Measurements from ENCODE around the gene COPG2. TPM values are rescaled to one million over a fixed set of nuclear protein-coding genes. Genes with fewer than 3 reads are reported as not detected.

COPG2 gene
- total RNA-seq, 2 experiments from 2014 or later: 14.5 to 15.1 TPM

- Mint-ChIP-seq H3K27ac (no peak overlapping the region), H3K36me3 (no peaks in the 10 kb centered on the region), H3K27me3 (peaks cover 11% of the 10 kb centered on the region), H3K9me3 (peaks cover 5% of the 10 kb centered on the region), H3K4me1 (peaks cover 20% of the 10 kb centered on the region), H3K4me3 (no peak overlapping the region)
- DNase-seq (no peak), ATAC-seq (ENCODE audit: low read depth) (no peak)
- POLR2A ChIA-PET: no interaction called here
These were observed 186.7 kb downstream of the COPG2 start for GRCh38 chr7:130481898-130482297.

DNA sequence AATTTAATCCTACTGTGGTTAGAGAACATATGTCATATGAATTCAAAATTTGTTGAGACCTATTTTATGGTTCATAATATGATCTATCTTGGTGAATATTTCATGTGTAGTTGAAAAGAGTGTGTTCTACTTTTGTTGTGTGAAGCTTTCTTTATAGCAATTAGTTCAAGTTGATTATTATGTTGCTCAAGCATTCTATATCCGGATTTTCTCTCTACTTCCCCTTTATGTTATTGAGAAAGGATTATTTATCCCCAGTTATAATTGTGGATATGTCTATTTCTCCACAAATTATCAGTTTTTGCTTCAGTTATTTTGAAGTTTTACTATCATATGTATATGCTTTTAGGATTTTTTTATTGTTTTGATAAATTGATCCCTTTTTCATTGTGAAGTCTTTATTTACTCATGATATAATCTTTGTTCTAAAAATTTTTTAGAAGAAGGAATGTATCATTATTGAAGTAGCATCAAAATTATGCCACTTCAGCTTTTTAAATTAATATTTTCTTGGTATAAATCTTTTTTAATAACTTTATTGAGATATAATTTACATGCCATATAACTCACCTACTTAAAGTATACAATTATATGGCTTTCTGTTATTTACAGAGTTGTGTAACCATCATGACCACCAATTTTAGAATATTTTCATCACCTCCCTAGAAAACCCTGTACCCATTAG, 188.7 kb downstream of the COPG2 start:
- POLR2A ChIA-PET: no interaction called here

DNA sequence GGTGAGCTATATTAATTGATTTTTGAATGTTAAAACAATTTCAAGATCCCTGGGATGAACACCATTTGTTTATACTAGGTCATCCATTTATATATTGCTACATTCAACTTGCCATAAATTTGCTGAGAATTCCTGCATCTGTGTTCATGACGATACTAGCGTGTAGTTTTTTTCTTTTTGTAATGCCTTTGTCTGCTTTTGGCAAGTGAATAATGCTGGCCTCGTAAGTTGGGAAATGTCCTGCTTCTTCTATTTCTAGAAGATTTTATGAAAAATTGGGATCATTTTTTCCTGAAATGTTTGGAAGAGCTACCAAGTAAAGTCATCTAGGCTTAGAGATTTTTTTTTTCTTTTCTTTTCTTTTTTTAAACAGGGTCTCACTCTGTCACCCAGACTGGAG, 189.6 kb downstream of the COPG2 start:
- peaks cover 4% of the 10 kb centered on the region for H3K9me3 Mint-ChIP-seq
- peaks cover 10% of the 10 kb centered on the region for H3K4me1 Mint-ChIP-seq
- no peak overlapping the region for H3K4me3 Mint-ChIP-seq
- H3K27ac Mint-ChIP-seq: no peak overlapping the region
- DNase-seq (no peak), ATAC-seq (ENCODE audit: low read depth) (no peak)
- peaks cover 2% of the 10 kb centered on the region for H3K27me3 Mint-ChIP-seq
- no peaks in the 10 kb centered on the region for H3K36me3 Mint-ChIP-seq
- POLR2A ChIA-PET: no interaction called here

More for the DNA sequence above, 188.7 kb downstream of the COPG2 start:
- Mint-ChIP-seq H3K27me3 (peaks cover 8% of the 10 kb centered on the region), H3K9me3 (peaks cover 5% of the 10 kb centered on the region), H3K36me3 (no peaks in the 10 kb centered on the region), H3K4me3 (no peak overlapping the region), H3K4me1 (peaks cover 12% of the 10 kb centered on the region), H3K27ac (no peak overlapping the region)
- DNase-seq: no peak
- ATAC-seq (ENCODE audit: low read depth): no peak

DNA sequence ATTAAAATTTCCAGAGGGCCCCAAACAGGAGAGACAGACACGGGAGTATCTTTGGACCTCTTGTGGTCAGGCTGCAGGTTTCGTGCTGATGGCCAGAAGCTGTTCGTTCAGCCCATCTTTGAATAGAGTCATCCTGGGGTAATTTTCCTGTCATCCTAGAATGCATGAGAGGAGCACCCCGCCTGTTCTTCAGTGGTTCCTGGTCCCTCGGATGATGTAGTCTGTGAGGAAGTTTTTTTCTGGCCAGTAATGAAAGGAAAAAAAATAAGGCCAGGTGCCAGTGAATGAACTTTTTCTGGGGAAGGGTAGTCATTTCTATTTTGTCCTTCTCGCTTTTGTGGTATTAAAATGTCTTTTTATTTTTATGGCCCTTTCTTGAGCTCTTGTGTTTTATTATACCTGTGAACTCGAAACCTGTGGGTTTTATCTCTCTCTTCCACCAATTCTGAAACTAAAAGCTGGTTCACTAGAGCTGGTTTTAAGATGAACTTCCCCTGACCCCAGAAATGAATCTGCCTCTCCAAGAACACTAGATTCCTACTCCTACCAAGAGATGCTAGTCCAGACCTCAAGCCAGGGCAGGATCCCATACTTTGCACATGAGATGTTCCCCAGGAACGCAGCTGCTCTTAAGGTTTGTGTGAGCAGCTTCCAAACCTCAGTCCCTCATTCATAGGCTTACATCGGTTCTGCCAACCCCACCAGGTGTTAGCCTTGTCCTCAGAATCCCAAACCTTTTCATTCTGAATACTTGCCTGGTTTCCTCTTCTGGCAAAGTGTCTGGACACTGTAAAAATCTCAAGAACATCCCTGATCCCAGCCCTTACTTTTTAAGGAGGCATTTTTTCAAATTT, 192.0 kb downstream of the COPG2 start:
- no peak for DNase-seq
- ATAC-seq (ENCODE audit: low read depth): peak; percentile 66
- POLR2A ChIA-PET: interaction anchor here (0.5 to 1.7 kb wide), 4 partner anchors 35 to 1544 kb away, joined by 3 to 4 read pairs (median 3); partner anchors contain the start of gene CEP41
- no peaks in the 10 kb centered on the region for H3K27me3 Mint-ChIP-seq
- peaks cover 7% of the 10 kb centered on the region for H3K9me3 Mint-ChIP-seq
- peak overlapping the region; percentile 46 for H3K4me3 Mint-ChIP-seq
- peak overlapping the region; percentile 73 for H3K27ac Mint-ChIP-seq
- peaks cover 4% of the 10 kb centered on the region for H3K36me3 Mint-ChIP-seq
- H3K4me1 Mint-ChIP-seq: peaks cover 17% of the 10 kb centered on the region

GRCh38 chr7:130475776-130476175, 192.8 kb downstream of the COPG2 start:
- H3K9me3 Mint-ChIP-seq: peaks cover 7% of the 10 kb centered on the region
- no peaks in the 10 kb centered on the region for H3K27me3 Mint-ChIP-seq
- ATAC-seq (ENCODE audit: low read depth): no peak
- no peak for DNase-seq
- peaks cover 5% of the 10 kb centered on the region for H3K36me3 Mint-ChIP-seq
- H3K4me3 Mint-ChIP-seq: no peak overlapping the region
- H3K27ac Mint-ChIP-seq: no peak overlapping the region
- POLR2A ChIA-PET: no interaction called here
- H3K4me1 Mint-ChIP-seq: peaks cover 17% of the 10 kb centered on the region

GRCh38 chr7:130473876-130474275, 194.7 kb downstream of the COPG2 start:
- peaks cover 4% of the 10 kb centered on the region for H3K27me3 Mint-ChIP-seq
- no peak overlapping the region for H3K27ac Mint-ChIP-seq
- H3K4me1 Mint-ChIP-seq: peaks cover 19% of the 10 kb centered on the region
- DNase-seq (no peak), ATAC-seq (ENCODE audit: low read depth) (no peak)
- POLR2A ChIA-PET: no interaction called here
- H3K36me3 Mint-ChIP-seq: peaks cover 7% of the 10 kb centered on the region
- peaks cover 7% of the 10 kb centered on the region for H3K9me3 Mint-ChIP-seq
- H3K4me3 Mint-ChIP-seq: no peak overlapping the region

- Mint-ChIP-seq H3K9me3 (peaks cover 4% of the 10 kb centered on the region), H3K27ac (peak overlapping the region; percentile 14), H3K27me3 (peaks cover 6% of the 10 kb centered on the region), H3K4me1 (peaks cover 19% of the 10 kb centered on the region), H3K36me3 (peaks cover 7% of the 10 kb centered on the region), H3K4me3 (no peak overlapping the region)
- DNase-seq (no peak), ATAC-seq (ENCODE audit: low read depth) (no peak)
- POLR2A ChIA-PET: no interaction called here
These were observed 195.3 kb downstream of the COPG2 start for GRCh38 chr7:130473289-130473688.

DNA sequence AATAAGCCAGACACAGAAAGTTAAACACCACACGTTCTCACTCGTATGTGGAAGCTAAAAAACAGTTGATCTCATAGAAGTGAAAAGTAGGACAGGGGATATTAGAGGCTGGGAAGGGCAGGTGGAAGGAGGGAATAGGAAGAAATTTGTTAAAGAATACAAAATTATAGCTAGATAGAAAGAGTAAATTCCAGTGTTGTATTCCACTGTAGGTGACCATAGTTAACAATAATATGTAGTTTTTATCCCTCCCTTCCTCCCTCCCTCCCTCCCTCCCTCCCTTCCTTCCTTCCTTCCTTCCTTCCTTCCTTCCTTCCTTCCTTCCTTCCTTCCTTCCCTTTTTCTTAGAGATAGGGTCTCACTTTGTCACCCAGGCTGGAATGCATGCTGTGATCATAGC, 196.6 kb downstream of the COPG2 start:
- POLR2A ChIA-PET: no interaction called here
- Mint-ChIP-seq H3K9me3 (peaks cover 3% of the 10 kb centered on the region), H3K36me3 (peaks cover 7% of the 10 kb centered on the region), H3K27ac (no peak overlapping the region), H3K27me3 (peaks cover 6% of the 10 kb centered on the region), H3K4me3 (no peak overlapping the region), H3K4me1 (peaks cover 19% of the 10 kb centered on the region)
- ATAC-seq (ENCODE audit: low read depth) (no peak), DNase-seq (no peak)

GRCh38 chr7:130468612-130469011, 199.9 kb downstream of the COPG2 start:
- Mint-ChIP-seq H3K4me1 (peaks cover 12% of the 10 kb centered on the region), H3K27ac (no peak overlapping the region), H3K4me3 (no peak overlapping the region), H3K27me3 (peaks cover 6% of the 10 kb centered on the region), H3K9me3 (peaks cover 3% of the 10 kb centered on the region), H3K36me3 (peaks cover 9% of the 10 kb centered on the region)
- no peak for ATAC-seq (ENCODE audit: low read depth)
- POLR2A ChIA-PET: no interaction called here
- DNase-seq: no peak

- no peak for ATAC-seq (ENCODE audit: low read depth)
- peaks cover 8% of the 10 kb centered on the region for H3K9me3 Mint-ChIP-seq
- peaks cover 1% of the 10 kb centered on the region for H3K27me3 Mint-ChIP-seq
- peaks cover 4% of the 10 kb centered on the region for H3K4me1 Mint-ChIP-seq
- DNase-seq: no peak
- no peak overlapping the region for H3K27ac Mint-ChIP-seq
- peaks cover 13% of the 10 kb centered on the region for H3K36me3 Mint-ChIP-seq
- POLR2A ChIA-PET: no interaction called here
- H3K4me3 Mint-ChIP-seq: no peak overlapping the region
These were observed 204.8 kb downstream of the COPG2 start for GRCh38 chr7:130463553-130464434.

DNA sequence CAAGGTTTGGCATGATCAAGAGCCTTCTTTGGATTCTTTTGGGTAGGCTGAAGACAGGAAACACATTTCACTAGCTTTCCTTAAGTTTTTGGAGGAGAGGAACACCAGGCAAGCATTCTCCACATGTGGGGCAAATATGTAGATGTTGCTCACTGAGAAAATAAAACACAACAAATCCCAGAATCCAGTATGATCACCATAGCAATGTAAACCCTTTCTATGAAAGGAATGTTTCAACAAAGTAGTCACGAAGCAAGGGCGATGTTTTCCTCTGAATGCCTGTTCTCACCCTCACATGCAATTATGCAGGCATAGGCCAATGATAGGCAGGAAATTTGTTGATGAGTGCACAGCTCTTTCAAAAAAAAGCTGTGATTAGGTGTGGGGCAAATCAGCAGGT, 207.3 kb downstream of the COPG2 start:
- Mint-ChIP-seq H3K4me3 (no peak overlapping the region), H3K36me3 (peaks cover 18% of the 10 kb centered on the region), H3K9me3 (peaks cover 8% of the 10 kb centered on the region), H3K4me1 (peaks cover 12% of the 10 kb centered on the region), H3K27me3 (no peaks in the 10 kb centered on the region), H3K27ac (no peak overlapping the region)
- POLR2A ChIA-PET: interaction anchor here (0.7 kb wide), 1 partner anchor 93 kb away, joined by 3 read pairs; no protein-coding TSS in a partner anchor
- DNase-seq (no peak), ATAC-seq (ENCODE audit: low read depth) (no peak)

DNA sequence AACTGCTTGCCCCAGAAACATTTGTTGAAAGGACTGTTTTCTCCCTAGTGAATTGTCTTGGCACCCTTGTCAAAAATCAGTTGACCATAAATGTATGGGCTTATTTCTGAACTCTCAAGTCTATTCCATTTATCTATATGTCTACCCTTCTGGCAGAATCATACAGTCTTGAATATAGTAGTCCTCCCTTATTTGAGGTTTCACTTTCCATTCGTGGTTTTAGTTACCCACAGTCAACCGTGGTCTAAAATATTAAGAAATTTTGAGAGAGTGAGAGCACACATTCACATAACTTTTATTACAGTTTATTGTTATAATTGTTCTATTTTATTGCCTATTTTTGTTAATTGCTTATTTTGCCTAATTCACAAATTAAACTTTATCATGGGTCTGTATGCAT, 210.3 kb downstream of the COPG2 start:
- Mint-ChIP-seq H3K27me3 (no peaks in the 10 kb centered on the region), H3K36me3 (peaks cover 17% of the 10 kb centered on the region), H3K4me1 (peaks cover 18% of the 10 kb centered on the region), H3K4me3 (peak overlapping the region; percentile 70), H3K27ac (peak overlapping the region; percentile 85), H3K9me3 (peaks cover 8% of the 10 kb centered on the region)
- DNase-seq (no peak), ATAC-seq (ENCODE audit: low read depth) (peak; percentile 86)
- POLR2A ChIA-PET: interaction anchor here (0.6 kb wide), 1 partner anchor 25 kb away, joined by 3 read pairs; no protein-coding TSS in a partner anchor
